GM21528 (cell line): ENCODE measurements around the gene TANGO6.
"Not testable (repeated sequence)": the region's sequence is repeated elsewhere in the genome, so short reads cannot be mapped to it uniquely, and the experiment has no call there.

Experiments used
- ATAC-seq: cut with Tn5 transposase; IDR thresholded peaks from one replicate; pipeline ENCODE4 v1.9.1; 2021; ENCODE audit warnings: mild to moderate bottlenecking, moderate library complexity; ENCODE audit not compliant: unreplicated experiment, low FRiP score

The TANGO6 gene

GRCh38 chr16:69112285-69113129 lies 269.2 kb downstream of the TANGO6 start:
- no peak for ATAC-seq

- no peak for ATAC-seq
Observed at GRCh38 chr16:69113216-69113615, 269.9 kb downstream of the TANGO6 start.

- ATAC-seq = no peak
Observed at GRCh38 chr16:69114346-69114975, 271.1 kb downstream of the TANGO6 start.

GRCh38 chr16:69114976-69115355 lies 271.6 kb downstream of the TANGO6 start:
- ATAC-seq = no peak

- ATAC-seq = no peak
Observed at GRCh38 chr16:69115361-69115760, 272.0 kb downstream of the TANGO6 start.

- ATAC-seq = no peak
Observed at GRCh38 chr16:69115837-69116236, 272.5 kb downstream of the TANGO6 start.

- no peak for ATAC-seq
Observed at GRCh38 chr16:69116256-69116875, 273.0 kb downstream of the TANGO6 start.

- no peak for ATAC-seq
Observed at GRCh38 chr16:69116906-69117305, 273.6 kb downstream of the TANGO6 start.

GRCh38 chr16:69118468-69118867 lies 275.1 kb downstream of the TANGO6 start:
- ATAC-seq = no peak

GRCh38 chr16:69118994-69119393 lies 275.7 kb downstream of the TANGO6 start:
- ATAC-seq = no peak

- ATAC-seq = no peak
Observed at GRCh38 chr16:69119536-69119935, 276.2 kb downstream of the TANGO6 start.

GRCh38 chr16:69120096-69120664 lies 276.8 kb downstream of the TANGO6 start:
- ATAC-seq = no peak

- ATAC-seq = no peak
Observed at GRCh38 chr16:69123910-69124309, 280.6 kb downstream of the TANGO6 start.

GRCh38 chr16:69124406-69124805 lies 281.1 kb downstream of the TANGO6 start:
- ATAC-seq = not testable (repeated sequence)

- ATAC-seq = not testable (repeated sequence)
Observed at GRCh38 chr16:69124961-69125360, 281.6 kb downstream of the TANGO6 start.

GRCh38 chr16:69126221-69126620 lies 282.9 kb downstream of the TANGO6 start:
- ATAC-seq = no peak

- not testable (repeated sequence) for ATAC-seq
Observed at GRCh38 chr16:69126801-69127200, 283.5 kb downstream of the TANGO6 start.

GRCh38 chr16:69127966-69128510 lies 284.7 kb downstream of the TANGO6 start:
- no peak for ATAC-seq

GRCh38 chr16:69130461-69130860 lies 287.1 kb downstream of the TANGO6 start:
- ATAC-seq = no peak

GRCh38 chr16:69131167-69131838 lies 288.0 kb downstream of the TANGO6 start:
- ATAC-seq = no peak
